CD4-positive, alpha-beta T cell (primary cell): ENCODE results near the gene KLRB1. TPM values are rescaled to one million over a fixed set of nuclear protein-coding genes. Genes with fewer than 3 reads are reported as not detected.

ENCODE experiments used
- ATAC-seq: fragments of 200-7000 bp; cut with Tn5 transposase; one replicate; pipeline ENCODE4 v1.10.0; 2022; ENCODE audit warnings: mild to moderate bottlenecking; ENCODE audit not compliant: poor library complexity
- CTCF ChIA-PET: fragments of 350-600 bp; sonication (Branson Sonifier 250); formaldehyde crosslinking; loops from one replicate; lab custom pipeline; 2021; ENCODE audit warnings: antibody characterized with exemption, inconsistent platforms; lab: Charles Lee
- POLR2A ChIA-PET: fragments of 350-600 bp; sonication (Branson Sonifier 250); formaldehyde crosslinking; loops from one replicate; lab custom pipeline; 2021; ENCODE audit warnings: antibody characterized with exemption, inconsistent platforms; lab: Charles Lee
- DNase-seq, 14 experiments: peaks; one replicate each; pipeline ENCODE4 v3.0.0-alpha.2; 2013 to 2020; ENCODE audit warnings: mixed read lengths in 2 of 14
- H3K27ac ChIP-seq, 2 donors: one replicate each; pipeline versions ENCODE4 v1.5.1 to v1.7.0; 2013; ENCODE audit warnings: low read length in 2 of 2, low read depth in 1 of 2, mild to moderate bottlenecking in 1 of 2
- H3K27me3 ChIP-seq, 2 experiments: 1 replicate in 1 of 2; 2 replicates in 1 of 2; pipeline versions ENCODE4 v1.6.1 to v1.7.0; 2013; ENCODE audit warnings: low read length in 2 of 2, control low read depth in 1 of 2, mild to moderate bottlenecking in 1 of 2, moderate library complexity in 1 of 2; ENCODE audit not compliant: insufficient read depth in 2 of 2, control insufficient read depth in 1 of 2
- H3K36me3 ChIP-seq: one replicate; pipeline ENCODE4 v1.6.1; 2013; ENCODE audit warnings: low read length, control low read depth; ENCODE audit not compliant: insufficient read depth
- H3K4me1 ChIP-seq: one replicate; pipeline ENCODE4 v1.6.1; 2013; ENCODE audit warnings: low read length, control low read depth; ENCODE audit not compliant: insufficient read depth
- H3K4me3 ChIP-seq: one replicate; pipeline ENCODE4 v1.5.1; 2013; ENCODE audit warnings: mild to moderate bottlenecking, low read length, moderate library complexity
- H3K9me3 ChIP-seq, 2 experiments: 1 replicate in 1 of 2; 2 replicates in 1 of 2; pipeline versions ENCODE4 v1.6.1 to v1.7.0; 2013; ENCODE audit warnings: low read length in 2 of 2, mild to moderate bottlenecking in 2 of 2, control low read depth in 1 of 2, moderate library complexity in 1 of 2; ENCODE audit not compliant: control insufficient read depth in 1 of 2, insufficient read depth in 1 of 2
- H3K27ac Mint-ChIP-seq: one replicate; pipeline ENCODE4 v1.8.0; 2020; ENCODE audit warnings: mixed read lengths
- H3K27me3 Mint-ChIP-seq: one replicate; pipeline ENCODE4 v1.8.0; 2021; ENCODE audit warnings: mixed read lengths
- H3K36me3 Mint-ChIP-seq: one replicate; pipeline ENCODE4 v1.8.0; 2021; ENCODE audit warnings: low read depth, mixed read lengths
- H3K4me1 Mint-ChIP-seq: one replicate; pipeline ENCODE4 v1.8.0; 2021; ENCODE audit warnings: low read depth, mixed read lengths
- H3K4me3 Mint-ChIP-seq: one replicate; pipeline ENCODE4 v1.8.0; 2020; ENCODE audit warnings: mild to moderate bottlenecking, mixed read lengths
- H3K9me3 Mint-ChIP-seq: one replicate; pipeline ENCODE4 v1.8.0; 2020; ENCODE audit warnings: mixed read lengths
- CTCF ChIP-seq: fragments of 200-600 bp; IDR thresholded peaks from one replicate; pipeline ENCODE4 v1.8.0; 2022; ENCODE audit warnings: antibody characterized with exemption, mild to moderate bottlenecking
- intact Hi-C, 2 experiments: fragments of 100-400 bp; cut with DNase I in 1 of 2; cut with micrococcal nuclease in 1 of 2; formaldehyde crosslinking; loops; one replicate each; pipeline versions ENCODE4 v1.15.1 to v1.9.0; 2023 to 2025; cut with DNase I, micrococcal nuclease
- total RNA-seq, 174 experiments: library from RNA in 2 of 174; stranded (reverse) in 2 of 174; gene quantifications; one replicate each; pipeline ENCODE4 v1.2.3 and lab custom pipeline; 2021 to 2026

The KLRB1 gene
- total RNA-seq, 2 experiments from 2014 or later = 54.8 to 56.2 TPM

GRCh38 chr12:9597365-9597764 is 10.4 kb downstream of the KLRB1 start:
- H3K27ac Mint-ChIP-seq = no peak overlapping the region
- Histone ChIP-seq H3K36me3 (peaks cover 4% of the 10 kb centered on the region), H3K4me3 (no peak overlapping the region), H3K27ac (no peak overlapping the region), H3K27me3 (no peaks in the 10 kb centered on the region), H3K9me3 (no peaks in the 10 kb centered on the region), H3K4me1 (no peaks in the 10 kb centered on the region)
- no peaks in the 10 kb centered on the region for H3K9me3 Mint-ChIP-seq
- DNase-seq (no peak), ATAC-seq (no peak)
- intact Hi-C loops = loop anchor here in 1 of 2 experiments (10.0 kb wide), 1 partner anchor 123 kb away; no protein-coding TSS in a partner anchor
- TF ChIP-seq CTCF = no peak
- H3K27me3 Mint-ChIP-seq = no peaks in the 10 kb centered on the region
- H3K4me3 Mint-ChIP-seq = no peak overlapping the region
- ChIA-PET POLR2A (no interaction called here), CTCF (interaction anchor here (1.1 kb wide), 1 partner anchor 111 kb away, joined by 3 read pairs; no protein-coding TSS in a partner anchor)
- peaks cover 22% of the 10 kb centered on the region for H3K36me3 Mint-ChIP-seq
- H3K4me1 Mint-ChIP-seq = peaks cover 8% of the 10 kb centered on the region

GRCh38 chr12:9590441-9590840 is 17.3 kb downstream of the KLRB1 start:
- H3K36me3 Mint-ChIP-seq = no peaks in the 10 kb centered on the region
- H3K9me3 ChIP-seq = no peaks in the 10 kb centered on the region
- H3K4me3 Mint-ChIP-seq = no peak overlapping the region
- H3K36me3 ChIP-seq = no peaks in the 10 kb centered on the region
- H3K27me3 Mint-ChIP-seq = no peaks in the 10 kb centered on the region
- no peak for DNase-seq
- H3K27ac ChIP-seq = no peak overlapping the region
- no peak for TF ChIP-seq CTCF
- H3K9me3 Mint-ChIP-seq = no peaks in the 10 kb centered on the region
- no peaks in the 10 kb centered on the region for H3K4me1 Mint-ChIP-seq
- no peak overlapping the region for H3K4me3 ChIP-seq
- intact Hi-C loops = loop anchor here in 1 of 2 experiments (10.0 kb wide), 1 partner anchor 116 kb away; no protein-coding TSS in a partner anchor
- no peaks in the 10 kb centered on the region for H3K4me1 ChIP-seq
- no peak for ATAC-seq
- POLR2A ChIA-PET = no interaction called here
- no peaks in the 10 kb centered on the region for H3K27me3 ChIP-seq
- H3K27ac Mint-ChIP-seq = no peak overlapping the region
- CTCF ChIA-PET = no interaction called here

- no peaks in the 10 kb centered on the region for H3K9me3 ChIP-seq
- H3K4me3 ChIP-seq = no peak overlapping the region
- no peak overlapping the region for H3K27ac ChIP-seq
- DNase-seq (no peak), ATAC-seq (no peak)
- no peak for TF ChIP-seq CTCF
- Mint-ChIP-seq H3K4me3 (no peak overlapping the region), H3K27ac (no peak overlapping the region), H3K27me3 (no peaks in the 10 kb centered on the region), H3K4me1 (no peaks in the 10 kb centered on the region), H3K36me3 (no peaks in the 10 kb centered on the region), H3K9me3 (no peaks in the 10 kb centered on the region)
- no peaks in the 10 kb centered on the region for H3K4me1 ChIP-seq
- no peaks in the 10 kb centered on the region for H3K27me3 ChIP-seq
- H3K36me3 ChIP-seq = no peaks in the 10 kb centered on the region
- ChIA-PET CTCF (no interaction called here), POLR2A (no interaction called here)
- intact Hi-C loops = loop anchor here in 1 of 2 experiments (5.0 kb wide), 1 partner anchor 116 kb away; no protein-coding TSS in a partner anchor
Measured at GRCh38 chr12:9588749-9589148, 19.0 kb downstream of the KLRB1 start.
